Left cardiac atrium (tissue), 4 donors: ENCODE measurements around the gene PLA2G4A. TPM values are rescaled to one million over a fixed set of nuclear protein-coding genes. Genes with fewer than 3 reads are reported as not detected.

ENCODE experiments used
- ATAC-seq, 2 donors: fragments of 200-7000 bp; cut with Tn5 transposase; one replicate each; pipeline ENCODE4 v1.9.1; 2020; ENCODE audit warnings: mild to moderate bottlenecking in 2 of 2, moderate library complexity in 2 of 2
- DNase-seq: peaks from one replicate; pipeline ENCODE4 v3.0.0-alpha.2; 2020
- intact Hi-C, 2 donors: fragments of 100-400 bp; cut with DNase I; formaldehyde crosslinking; loops; one replicate each; pipeline versions ENCODE4 v1.14.1 to v1.15.1; 2022 to 2023
- total RNA-seq, 2 donors: library from RNA; stranded (reverse); fragmentation: NEBNext Ultra II Directional; extraction: Animal tissue kit (Norgen Biotek cat#: 25700); gene quantifications; one replicate each; pipeline ENCODE4 v1.2.1, GENCODE V29; 2021
- donor health status: DM: no; HTN: yes; CAD: no.
- donor health status: DM: no; HTN: yes; CAD: no; lungs with severe emphysema.
- donor health status: DM: yes; HTN: yes; CAD: no.
- donor health status: Dilated cardiomyopathy.

The PLA2G4A gene
- total RNA-seq, 2 donors from 2014 or later, result 6.7 to 7.8 TPM

- ATAC-seq (peak in 1 of 2 donors; percentile 44), DNase-seq (no peak)
- intact Hi-C loops, result no loop called here
These were observed 1.2 kb downstream of the PLA2G4A start for GRCh38 chr1:186829686-186830587.

- intact Hi-C loops, result no loop called here
These were observed 2.4 kb downstream of the PLA2G4A start for GRCh38 chr1:186831168-186831567.

GRCh38 chr1:186834399-186834958 lies 5.7 kb downstream of the PLA2G4A start:
- DNase-seq (no peak), ATAC-seq (no peak)
- intact Hi-C loops, result no loop called here

More at GRCh38 chr1:186831168-186831567, 2.4 kb downstream of the PLA2G4A start:
- DNase-seq (no peak), ATAC-seq (no peak)

- intact Hi-C loops, result no loop called here
- DNase-seq (no peak), ATAC-seq (no peak)
These were observed 6.7 kb downstream of the PLA2G4A start for GRCh38 chr1:186835448-186835847.

- ATAC-seq, result no peak
- intact Hi-C loops, result no loop called here
- no peak for DNase-seq
These were observed 9.1 kb downstream of the PLA2G4A start for GRCh38 chr1:186837806-186838205.

- no peak for DNase-seq
- intact Hi-C loops, result no loop called here
These were observed 9.8 kb downstream of the PLA2G4A start for GRCh38 chr1:186838380-186839040.

GRCh38 chr1:186839041-186839400 lies 10.3 kb downstream of the PLA2G4A start:
- DNase-seq, result no peak
- intact Hi-C loops, result no loop called here
- no peak for ATAC-seq

More at GRCh38 chr1:186838380-186839040, 9.8 kb downstream of the PLA2G4A start:
- no peak for ATAC-seq

- no peak for DNase-seq
- intact Hi-C loops, result no loop called here
- ATAC-seq, result peak in 1 of 2 donors; percentile 58
These were observed 12.8 kb downstream of the PLA2G4A start for GRCh38 chr1:186841599-186841998.

- intact Hi-C loops, result no loop called here
- DNase-seq, result no peak
- ATAC-seq, result peak; percentile 34 to 63
These were observed 13.8 kb downstream of the PLA2G4A start for GRCh38 chr1:186842547-186842946.

GRCh38 chr1:186843226-186843625 lies 14.5 kb downstream of the PLA2G4A start:
- no peak for DNase-seq
- ATAC-seq, result no peak
- intact Hi-C loops, result no loop called here

- no peak for DNase-seq
- ATAC-seq, result no peak
- intact Hi-C loops, result no loop called here
These were observed 15.2 kb downstream of the PLA2G4A start for GRCh38 chr1:186843931-186844330.

- DNase-seq, result no peak
- intact Hi-C loops, result no loop called here
- ATAC-seq, result peak in 1 of 2 donors; percentile 32
These were observed 16.9 kb downstream of the PLA2G4A start for GRCh38 chr1:186845576-186846210.

GRCh38 chr1:186848509-186849130 lies 19.9 kb downstream of the PLA2G4A start:
- ATAC-seq (peak in 1 of 2 donors; percentile 61), DNase-seq (no peak)
- intact Hi-C loops, result no loop called here

- intact Hi-C loops, result no loop called here
- DNase-seq (no peak), ATAC-seq (peak in 1 of 2 donors; percentile 69)
These were observed 20.5 kb downstream of the PLA2G4A start for GRCh38 chr1:186849271-186849671.

- DNase-seq, result no peak
- intact Hi-C loops, result no loop called here
- ATAC-seq, result peak in 1 of 2 donors; percentile 40
These were observed 21.1 kb downstream of the PLA2G4A start for GRCh38 chr1:186849826-186850225.

- ATAC-seq (no peak), DNase-seq (no peak)
- intact Hi-C loops, result no loop called here
These were observed 25.4 kb downstream of the PLA2G4A start for GRCh38 chr1:186854102-186854501.

- DNase-seq, result no peak
- ATAC-seq, result peak; percentile 22 to 78
- intact Hi-C loops, result no loop called here
These were observed 30.2 kb downstream of the PLA2G4A start for GRCh38 chr1:186858923-186859322.

GRCh38 chr1:186859995-186860394 lies 31.2 kb downstream of the PLA2G4A start:
- intact Hi-C loops, result no loop called here
- DNase-seq (no peak), ATAC-seq (no peak)

- DNase-seq (no peak), ATAC-seq (no peak)
- intact Hi-C loops, result no loop called here
These were observed 35.5 kb downstream of the PLA2G4A start for GRCh38 chr1:186864296-186864695.
